GM21717 (cell line): Measurements from ENCODE around the gene PRKG1.
"Not testable (repeated sequence)": the region's sequence is repeated elsewhere in the genome, so short reads cannot be mapped to it uniquely, and the experiment has no call there.

ENCODE experiments used
- ATAC-seq: cut with Tn5 transposase; IDR thresholded peaks from one replicate; pipeline ENCODE4 v1.9.1; 2021; ENCODE audit warnings: mild to moderate bottlenecking, moderate library complexity; ENCODE audit not compliant: unreplicated experiment

The PRKG1 gene

DNA sequence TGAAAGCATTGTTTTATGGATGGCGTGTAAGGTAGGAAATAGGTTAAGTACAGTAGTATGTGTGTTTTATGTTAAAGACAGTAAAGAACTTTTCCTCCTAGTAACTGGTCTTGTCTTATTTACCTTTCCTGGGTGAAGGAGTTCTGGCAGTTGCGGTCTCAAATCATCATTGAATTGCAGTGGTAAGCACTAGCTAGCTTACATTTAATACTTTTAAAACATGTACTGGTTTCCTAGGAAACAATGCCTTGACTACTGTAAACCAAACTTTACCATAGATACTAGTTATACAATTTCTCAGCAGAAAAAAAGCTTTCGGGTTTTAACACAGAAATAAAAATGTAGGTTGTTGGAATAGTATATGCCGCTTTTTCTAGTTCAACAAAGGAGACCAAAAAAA lies 37.7 kb downstream of the PRKG1 start:
- no peak for ATAC-seq

DNA sequence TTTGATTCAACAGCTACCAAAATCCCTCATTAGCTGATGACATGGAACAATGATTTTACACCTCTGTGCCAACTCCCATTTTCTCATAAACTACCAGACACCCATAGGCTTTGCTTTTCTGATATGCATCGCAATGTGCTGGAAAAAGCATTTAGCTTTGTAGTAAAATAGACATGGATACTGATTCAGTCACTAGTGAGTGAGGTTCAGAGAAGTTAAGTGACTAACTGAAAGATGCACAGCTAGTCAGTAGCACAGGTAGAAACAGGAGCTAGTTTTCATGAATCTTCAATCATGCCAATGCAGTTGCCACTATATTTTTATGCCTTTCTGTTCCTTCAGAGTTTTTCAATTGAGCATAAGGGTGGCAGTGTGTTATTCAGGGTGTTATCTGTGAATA lies 38.7 kb downstream of the PRKG1 start:
- no peak for ATAC-seq

DNA sequence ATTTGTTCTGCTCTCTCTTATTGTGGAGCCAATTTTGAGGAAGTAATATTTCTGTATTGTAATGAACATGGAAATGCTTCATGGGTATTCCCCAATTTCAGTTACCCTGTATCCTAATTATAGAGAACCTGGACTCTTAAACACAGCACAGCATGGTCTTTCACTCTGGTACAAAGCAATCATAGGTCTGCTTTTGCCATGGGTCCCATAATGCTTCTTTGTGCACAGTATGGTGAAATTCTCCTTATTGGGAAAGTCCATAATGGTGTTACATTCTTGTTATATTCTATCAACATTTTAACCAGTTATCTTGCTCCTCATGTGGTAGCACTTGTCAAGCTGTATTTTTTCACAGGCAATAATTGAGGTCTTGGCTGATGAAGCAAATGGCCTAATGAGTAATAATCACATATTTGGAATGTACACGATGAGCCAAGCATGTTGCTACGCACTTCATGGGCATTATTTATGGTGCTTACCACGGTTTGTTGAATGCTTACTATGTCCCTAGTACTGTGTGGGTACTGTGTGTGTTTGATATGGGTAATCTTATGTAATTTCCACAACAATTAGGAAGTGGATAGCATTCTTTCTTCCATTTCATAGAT lies 42.9 kb downstream of the PRKG1 start:
- ATAC-seq = no peak

DNA sequence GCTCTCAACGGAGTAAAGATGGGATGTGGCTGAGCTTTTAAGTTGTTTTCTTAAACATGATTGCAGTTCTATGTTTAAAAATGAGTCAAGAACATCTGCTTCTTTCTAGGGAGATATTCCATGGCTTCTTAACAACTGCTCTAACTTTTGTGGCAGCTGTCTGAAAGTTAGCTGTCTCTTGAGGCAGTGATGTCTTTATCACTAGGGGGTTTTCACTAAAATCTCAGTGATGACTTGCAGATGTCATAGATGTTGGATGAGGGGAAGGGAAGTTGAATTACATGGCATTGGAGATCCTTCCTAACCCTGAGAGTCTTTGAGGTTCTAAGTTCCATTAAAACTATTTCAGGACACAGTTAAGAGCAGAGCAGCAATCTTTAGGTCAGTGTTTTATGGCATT lies 43.5 kb downstream of the PRKG1 start:
- ATAC-seq = no peak

DNA sequence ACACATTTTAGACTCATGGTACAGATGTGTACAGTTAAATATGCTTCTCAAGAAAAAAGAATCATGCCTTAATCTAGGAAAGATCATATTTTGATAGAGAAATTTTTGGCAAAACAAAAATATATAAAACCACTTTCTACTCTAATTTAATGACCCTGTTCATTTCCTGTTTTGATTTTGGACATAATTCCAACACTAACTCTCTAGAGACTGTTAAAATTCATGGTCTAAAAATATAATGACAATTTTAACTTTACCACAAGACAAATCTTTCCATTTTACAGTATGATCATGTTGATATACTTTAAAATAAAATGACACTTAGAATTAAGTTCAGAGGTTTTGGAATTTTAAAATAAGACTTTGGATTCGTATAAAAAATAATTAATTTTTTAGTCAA lies 45.2 kb downstream of the PRKG1 start:
- no peak for ATAC-seq

DNA sequence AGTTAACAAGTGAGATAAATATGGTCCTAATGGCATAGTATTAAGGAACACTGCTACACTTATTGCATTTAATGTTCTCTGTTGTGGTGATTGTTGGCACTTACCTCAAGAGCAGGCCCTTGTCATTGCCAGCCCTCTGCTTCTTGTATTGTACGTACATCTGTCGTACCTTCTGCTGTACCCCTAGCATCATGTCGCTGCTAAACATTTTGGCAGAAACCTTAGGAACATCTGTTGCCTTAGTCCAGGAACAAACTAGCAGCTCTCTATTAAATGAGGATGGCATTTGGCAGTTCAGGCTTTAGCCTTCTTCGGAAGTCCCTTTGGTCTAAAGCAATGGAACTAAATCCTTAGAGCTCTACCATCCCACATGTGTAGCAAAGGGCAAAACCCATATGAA lies 47.6 kb downstream of the PRKG1 start:
- ATAC-seq = no peak

DNA sequence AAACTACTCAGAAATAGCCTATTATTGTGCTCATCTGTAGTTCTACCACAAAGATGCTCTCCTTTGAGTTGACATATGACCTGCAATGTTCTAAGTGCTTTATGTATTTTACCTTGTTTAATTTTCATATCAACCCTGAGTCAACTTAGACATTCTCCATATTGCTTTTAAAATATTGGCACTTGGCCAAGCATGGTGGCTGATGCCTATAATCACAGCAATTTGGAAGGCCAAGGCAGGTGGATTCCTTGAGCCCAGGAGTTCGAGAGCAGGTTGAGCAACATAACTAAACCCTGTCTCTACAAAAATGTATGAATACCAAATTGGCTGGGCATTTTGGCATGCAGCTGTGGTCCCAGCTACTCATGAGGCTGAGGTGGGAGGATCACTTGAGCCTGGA lies 50.6 kb downstream of the PRKG1 start:
- no peak for ATAC-seq

DNA sequence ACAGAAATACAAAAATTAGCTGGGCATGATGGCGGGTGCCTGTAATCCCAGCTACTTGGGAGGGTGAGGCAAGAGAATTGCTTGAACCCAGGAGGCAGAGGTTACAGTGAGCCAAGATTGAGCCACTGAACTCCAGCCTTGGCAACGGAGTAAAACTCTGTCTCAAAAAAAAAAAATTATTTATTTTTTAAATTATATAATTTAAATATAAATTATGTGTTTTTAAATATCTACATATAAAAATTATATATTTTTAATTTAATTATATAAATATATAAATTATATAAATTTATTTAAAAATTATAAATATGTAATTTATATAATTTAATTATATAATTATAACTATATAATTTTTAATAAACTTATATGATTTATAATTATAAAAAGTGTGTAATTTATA lies 51.2 kb downstream of the PRKG1 start:
- no peak for ATAC-seq

DNA sequence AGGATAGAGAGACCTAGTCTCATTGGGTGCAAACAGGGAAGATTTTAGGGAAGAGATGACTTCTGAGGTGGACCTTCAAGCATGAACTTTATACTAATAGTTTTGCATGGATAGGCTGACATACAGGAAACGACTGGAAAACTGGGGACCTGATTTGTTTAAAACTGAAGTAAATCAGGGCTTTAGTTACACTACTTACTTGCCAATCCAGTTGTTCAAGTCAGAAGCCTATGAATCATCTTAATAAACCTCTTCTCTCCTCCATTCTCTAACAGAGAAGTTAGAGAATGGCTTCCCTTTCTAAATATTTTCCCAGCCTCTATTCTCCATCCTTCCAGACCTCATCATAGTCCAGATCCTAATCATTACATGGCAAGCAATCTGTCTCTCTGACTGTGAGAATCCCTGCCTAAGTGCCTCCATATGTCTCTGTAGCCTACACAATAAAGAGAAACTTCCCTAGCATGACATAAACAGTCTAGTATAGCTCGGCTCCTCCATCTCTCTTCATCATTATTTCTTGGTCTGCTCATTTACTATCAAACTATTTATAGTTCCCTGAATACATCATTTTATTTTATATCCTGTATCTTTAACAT lies 55.8 kb downstream of the PRKG1 start:
- no peak for ATAC-seq

DNA sequence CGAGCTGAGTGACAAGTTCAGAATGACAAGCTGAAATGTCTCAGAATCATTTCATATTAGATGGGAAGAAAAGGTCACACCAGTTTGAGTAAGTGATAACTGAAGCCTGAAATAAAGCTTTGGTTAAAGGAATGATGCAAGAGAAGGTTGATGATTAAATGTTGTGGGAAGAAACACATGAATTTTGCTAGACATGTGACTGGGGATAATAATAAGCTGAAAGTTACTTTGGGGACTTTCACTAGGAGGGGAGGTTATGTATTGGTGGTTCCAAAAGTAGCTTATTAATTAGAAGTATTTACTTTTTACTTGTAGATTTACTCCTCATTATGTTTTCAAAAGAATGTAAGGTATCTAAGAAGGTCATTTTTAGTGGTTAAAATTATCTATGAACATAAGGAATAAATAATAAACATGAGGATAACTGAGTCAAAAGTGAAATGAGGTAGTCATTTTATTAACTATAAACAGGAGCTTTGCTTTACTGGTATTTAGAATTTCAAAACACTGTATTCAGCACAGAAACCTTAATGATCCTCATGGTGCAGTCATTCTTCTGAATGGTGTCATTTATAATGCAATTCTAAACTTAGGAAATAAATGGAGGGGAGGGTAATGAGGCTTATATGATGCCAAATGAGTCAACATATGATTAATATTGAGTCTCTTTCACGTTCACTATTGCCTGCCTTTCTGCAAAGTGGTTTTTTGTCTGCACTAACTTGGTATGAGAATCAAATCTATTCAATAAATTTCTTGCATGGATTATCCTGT lies 63.7 kb downstream of the PRKG1 start:
- ATAC-seq = no peak

DNA sequence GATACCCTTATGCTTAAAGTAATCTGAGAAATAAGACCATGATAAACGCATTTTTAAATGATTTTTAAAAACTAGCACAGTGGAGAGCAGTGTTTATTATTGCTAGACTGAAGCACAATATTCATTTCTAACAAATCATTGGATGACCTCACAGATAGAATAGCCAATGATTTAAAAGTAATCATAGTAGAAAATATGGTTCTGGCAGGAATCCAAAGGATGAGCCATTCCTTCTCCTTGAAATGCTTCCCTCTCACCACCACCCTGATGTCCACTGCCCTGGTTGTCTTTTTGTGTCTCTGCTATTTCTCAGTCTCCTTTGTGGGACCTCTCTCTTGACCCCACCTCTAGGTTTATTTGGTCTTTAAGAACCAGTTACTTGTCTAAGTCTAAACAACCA lies 64.9 kb downstream of the PRKG1 start:
- no peak for ATAC-seq

DNA sequence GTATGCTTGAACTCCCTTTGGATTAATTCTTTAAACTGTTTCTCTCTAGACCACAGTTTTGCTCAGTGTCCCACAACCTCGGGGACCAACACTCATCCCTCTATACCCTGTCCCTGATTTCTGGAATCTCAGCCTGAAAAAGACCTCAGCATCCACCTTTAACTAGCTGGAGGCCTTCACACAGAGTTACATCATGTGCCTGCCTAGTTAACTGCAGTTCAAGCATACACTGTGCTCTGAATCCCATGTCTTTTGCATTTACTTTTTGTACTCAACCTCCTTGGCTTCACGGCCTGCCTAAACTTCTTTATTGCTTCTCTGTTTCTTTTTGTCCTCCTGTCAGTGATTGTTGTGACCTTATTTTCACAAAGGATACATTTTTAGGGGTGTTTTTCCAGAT lies 66.7 kb downstream of the PRKG1 start:
- no peak for ATAC-seq

DNA sequence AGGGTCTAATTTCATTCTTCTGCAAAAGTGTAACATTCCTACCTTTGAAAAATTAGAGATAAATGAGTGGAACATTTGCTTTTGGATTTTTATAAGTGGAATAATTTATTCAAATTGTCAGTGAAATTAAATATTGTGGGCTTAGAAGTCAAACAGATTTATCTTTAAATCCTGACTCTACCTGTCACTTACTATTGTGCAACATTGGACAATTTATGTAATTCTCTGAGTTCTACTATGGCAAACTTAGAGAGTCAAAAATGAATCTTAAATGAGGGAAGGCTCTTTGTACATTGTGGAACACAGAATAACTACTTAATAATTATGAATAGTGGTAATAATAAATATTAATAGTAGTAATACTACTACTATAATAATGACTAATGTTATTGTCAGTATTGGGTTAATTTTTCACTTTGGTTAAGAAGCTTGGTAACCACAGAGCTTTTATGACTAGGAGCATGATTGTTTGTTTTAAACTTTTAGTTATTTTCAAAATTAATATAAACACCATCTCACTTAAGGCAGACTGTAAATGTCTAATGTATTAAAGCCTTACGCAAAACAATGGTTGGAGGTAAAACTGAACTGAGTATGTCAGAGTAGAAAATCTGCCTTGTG lies 70.0 kb downstream of the PRKG1 start:
- no peak for ATAC-seq

DNA sequence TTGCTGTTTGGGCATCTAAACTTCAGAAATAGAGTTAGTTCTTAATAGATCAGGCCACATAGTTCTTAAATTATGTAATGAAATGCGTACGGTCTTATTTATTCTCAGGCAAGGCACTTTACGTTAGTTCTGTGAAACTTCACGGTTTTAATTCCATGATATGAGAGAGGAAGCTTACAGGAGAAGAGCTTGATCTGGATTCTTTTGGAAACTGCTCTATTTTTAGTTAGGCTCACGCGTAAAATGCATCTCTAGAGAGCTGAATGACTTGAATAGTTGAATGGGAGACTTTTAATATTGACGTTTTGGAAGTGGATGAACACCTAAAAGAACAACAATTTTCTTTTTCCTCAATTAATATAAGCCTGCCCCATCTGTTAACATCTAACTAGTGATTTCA lies 71.1 kb downstream of the PRKG1 start:
- no peak for ATAC-seq

DNA sequence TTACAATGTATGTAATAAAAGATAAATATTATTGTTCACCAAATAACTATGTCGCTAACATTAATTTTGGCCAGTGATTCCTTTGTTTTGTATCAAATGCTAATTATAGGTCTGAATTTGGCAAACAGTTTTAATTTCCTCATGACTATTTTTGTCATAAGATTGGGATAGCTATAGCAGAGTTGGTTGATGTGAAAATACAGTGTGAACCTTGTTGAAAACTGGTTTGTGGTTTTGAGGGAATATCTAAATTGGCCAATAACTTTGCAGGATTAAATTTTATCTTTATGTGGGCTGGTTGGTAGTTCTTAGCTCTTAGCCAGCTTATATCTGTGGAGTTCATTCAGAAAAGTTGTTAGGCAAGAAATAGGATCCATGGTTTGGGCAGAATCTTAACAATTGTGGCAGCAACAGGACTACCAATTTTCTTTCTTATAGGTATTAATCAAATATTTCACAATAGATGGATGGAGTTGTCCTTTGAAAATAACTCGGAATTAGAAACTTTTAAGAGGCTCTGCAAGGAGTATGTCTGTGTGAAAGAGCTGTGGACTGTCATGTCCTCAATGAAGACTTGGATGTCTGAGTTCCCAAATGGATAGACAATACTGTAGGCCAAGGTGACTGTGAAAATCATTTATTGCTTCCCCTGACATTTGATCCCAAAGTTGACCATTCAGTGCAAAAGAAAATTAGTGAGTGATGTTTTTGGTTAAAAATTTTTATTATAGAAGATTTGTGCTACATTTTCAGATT lies 73.5 kb downstream of the PRKG1 start:
- ATAC-seq = no peak

DNA sequence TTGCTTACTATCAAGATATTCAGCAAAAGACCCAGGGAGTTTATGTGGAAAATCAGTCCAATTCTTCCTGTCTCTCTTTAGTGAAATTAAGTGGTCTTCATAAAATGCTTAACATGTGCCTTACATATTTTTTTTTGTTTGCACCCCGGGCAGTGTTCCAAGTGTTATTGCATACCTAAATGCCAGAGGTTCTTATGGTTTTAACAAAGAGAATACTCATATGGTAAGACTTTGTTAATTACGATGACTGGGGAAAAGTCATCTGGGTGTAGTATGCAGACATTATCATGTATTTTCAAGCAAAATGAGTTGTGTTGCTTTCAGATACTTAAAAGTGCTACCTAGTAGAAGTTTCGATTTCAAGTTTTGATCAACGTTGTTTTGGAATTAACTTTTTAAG lies 82.6 kb downstream of the PRKG1 start:
- no peak for ATAC-seq

DNA sequence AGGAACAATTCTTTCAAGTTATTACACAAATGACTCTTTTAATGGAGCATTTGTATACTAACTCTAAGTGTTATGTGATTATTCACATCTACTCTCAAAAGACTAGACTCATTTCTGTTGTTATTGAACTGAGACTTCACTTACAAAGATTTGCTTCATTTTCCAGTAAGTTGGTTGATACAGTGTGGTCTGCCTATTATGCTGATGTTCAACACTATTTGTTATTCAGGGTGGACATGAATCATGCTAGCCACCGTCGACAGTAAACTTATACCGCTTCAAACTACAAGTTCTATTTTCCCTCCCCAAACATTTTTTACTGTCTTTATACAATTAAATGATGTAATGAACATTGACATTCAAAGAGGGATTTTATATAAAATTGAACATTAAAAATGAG lies 84.5 kb downstream of the PRKG1 start:
- ATAC-seq = no peak

DNA sequence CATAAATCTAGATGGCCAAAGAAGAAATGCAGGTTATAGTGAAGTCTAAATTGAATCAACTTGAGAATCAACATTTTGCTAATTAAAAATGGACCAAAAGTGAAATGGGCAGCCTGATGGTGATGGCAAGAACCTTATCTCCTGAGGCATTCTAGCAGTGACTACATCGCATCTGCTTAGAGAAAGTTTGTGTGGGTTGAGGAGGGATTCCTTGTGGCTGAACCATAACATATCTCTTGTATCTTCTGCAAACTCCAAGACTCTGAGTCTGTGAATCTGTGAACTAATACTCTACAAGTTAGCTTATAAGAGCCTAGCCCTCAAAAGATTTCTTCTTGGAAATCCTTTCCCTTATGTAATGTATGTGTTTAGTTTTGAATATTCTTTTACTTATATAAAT lies 85.6 kb downstream of the PRKG1 start:
- ATAC-seq = no peak

DNA sequence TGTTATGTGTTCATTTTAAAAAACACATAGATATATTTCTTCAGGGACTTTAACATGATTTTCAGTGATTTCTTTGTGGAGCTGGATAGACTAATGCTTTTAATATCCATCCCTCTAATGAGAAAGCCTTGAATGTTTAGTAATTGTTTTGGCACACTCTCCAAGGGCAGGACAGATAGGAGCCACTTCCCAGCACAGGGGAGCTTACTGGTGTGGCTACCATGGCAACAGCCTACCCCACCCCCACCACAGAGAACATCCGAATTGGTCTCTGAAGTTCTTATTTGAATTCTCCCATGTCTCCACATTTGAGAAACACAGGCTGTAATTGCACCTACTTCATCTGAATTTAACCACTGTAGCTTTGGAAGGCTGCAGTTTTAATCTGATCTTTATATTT lies 87.7 kb downstream of the PRKG1 start:
- no peak for ATAC-seq

DNA sequence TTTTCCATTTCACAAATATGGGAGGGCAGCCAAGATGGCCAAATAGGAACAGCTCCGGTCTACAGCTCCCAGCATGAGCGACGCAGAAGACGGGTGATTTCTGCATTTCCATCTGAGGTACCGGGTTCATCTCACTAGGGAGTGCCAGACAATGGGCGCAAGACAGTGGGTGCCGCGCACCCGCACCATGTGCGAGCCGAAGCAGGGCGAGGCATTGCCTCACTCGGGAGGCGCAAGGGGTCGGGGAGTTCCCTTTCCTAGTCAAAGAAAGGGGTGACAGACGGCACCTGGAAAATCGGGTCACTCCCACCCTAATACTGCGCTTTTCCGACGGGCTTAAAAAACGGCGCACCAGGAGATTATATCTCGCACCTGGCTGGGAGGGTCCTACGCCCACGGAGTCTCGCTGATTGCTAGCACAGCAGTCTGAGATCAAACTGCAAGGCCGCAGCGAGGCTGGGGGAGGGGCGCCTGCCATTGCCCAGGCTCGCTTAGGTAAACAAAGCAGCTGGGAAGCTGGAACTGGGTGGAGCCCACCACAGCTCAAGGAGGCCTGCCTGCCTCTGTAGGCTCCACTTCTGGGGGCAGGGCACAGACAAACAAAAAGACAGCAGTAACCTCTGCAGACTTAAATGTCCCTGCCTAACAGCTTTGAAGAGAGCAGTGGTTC lies 89.2 kb downstream of the PRKG1 start:
- ATAC-seq = not testable (repeated sequence)
